Activated CD8-positive, alpha-beta T cell treated with anti-CD3 and anti-CD28 coated beads for 36 hours (primary cell): ENCODE results near the gene SCN1A. TPM values are rescaled to one million over a fixed set of nuclear protein-coding genes. Genes with fewer than 3 reads are reported as not detected.
"Not testable (repeated sequence)": the region's sequence is repeated elsewhere in the genome, so short reads cannot be mapped to it uniquely, and the experiment has no call there.

ENCODE experiments used
- ATAC-seq: fragments of 200-7000 bp; cut with Tn5 transposase; one replicate; pipeline ENCODE4 v1.10.0; 2021; ENCODE audit warnings: mild to moderate bottlenecking, moderate library complexity
- CTCF ChIA-PET: fragments of 350-600 bp; sonication (Branson Sonifier 250); formaldehyde crosslinking; loops from one replicate; lab custom pipeline; 2021; ENCODE audit warnings: antibody characterized with exemption; lab: Charles Lee
- POLR2A ChIA-PET: fragments of 350-600 bp; sonication (Branson Sonifier 250); formaldehyde crosslinking; loops from one replicate; lab custom pipeline; 2021; ENCODE audit warnings: antibody characterized with exemption; lab: Charles Lee
- DNase-seq: peaks from one replicate; pipeline ENCODE4 v3.0.0-alpha.2; 2020
- H3K27ac Mint-ChIP-seq: one replicate; pipeline ENCODE4 v1.8.0; 2021; ENCODE audit warnings: mild to moderate bottlenecking, mixed read lengths
- H3K27me3 Mint-ChIP-seq: one replicate; pipeline ENCODE4 v1.8.0; 2021; ENCODE audit warnings: mixed read lengths
- H3K36me3 Mint-ChIP-seq: one replicate; pipeline ENCODE4 v1.8.0; 2021; ENCODE audit warnings: low read depth, mixed read lengths
- H3K4me1 Mint-ChIP-seq: one replicate; pipeline ENCODE4 v1.8.0; 2021; ENCODE audit warnings: low read depth, mixed read lengths
- H3K4me3 Mint-ChIP-seq: one replicate; pipeline ENCODE4 v1.8.0; 2021; ENCODE audit warnings: mild to moderate bottlenecking, moderate library complexity, mixed read lengths
- H3K9me3 Mint-ChIP-seq: one replicate; pipeline ENCODE4 v1.8.0; 2021; ENCODE audit warnings: mixed read lengths
- CTCF ChIP-seq: fragments of 200-600 bp; IDR thresholded peaks from one replicate; pipeline ENCODE4 v1.8.0; 2022; ENCODE audit warnings: antibody characterized with exemption, mild to moderate bottlenecking
- intact Hi-C: fragments of 100-400 bp; cut with micrococcal nuclease; formaldehyde crosslinking; loops from one replicate; pipeline ENCODE4 v1.10.0; 2022
- total RNA-seq, 2 experiments: library from RNA; stranded (reverse); gene quantifications; one replicate each; pipeline ENCODE4 v1.2.3, GENCODE V29; 2021

Gene SCN1A
- total RNA-seq, 2 experiments from 2014 or later, result not detected

- intact Hi-C loops, result no loop called here
- peaks cover 1% of the 10 kb centered on the region for H3K27me3 Mint-ChIP-seq
- H3K4me1 Mint-ChIP-seq, result no peaks in the 10 kb centered on the region
- H3K9me3 Mint-ChIP-seq, result no peaks in the 10 kb centered on the region
- DNase-seq, result no peak
- no peak overlapping the region for H3K4me3 Mint-ChIP-seq
- no peak for ATAC-seq
- ChIA-PET POLR2A (no interaction called here), CTCF (no interaction called here)
- no peak for TF ChIP-seq CTCF
- no peaks in the 10 kb centered on the region for H3K36me3 Mint-ChIP-seq
- no peak overlapping the region for H3K27ac Mint-ChIP-seq
Observed at GRCh38 chr2:166115589-166115988, 12.2 kb downstream of the SCN1A start.

- CTCF ChIA-PET, result interaction anchor here (1.3 to 1.4 kb wide), 2 partner anchors 16 to 55 kb away, joined by 3 to 5 read pairs; no protein-coding TSS in a partner anchor
- H3K4me1 Mint-ChIP-seq, result no peaks in the 10 kb centered on the region
- intact Hi-C loops, result no loop called here
- no peak overlapping the region for H3K4me3 Mint-ChIP-seq
- no peak overlapping the region for H3K27ac Mint-ChIP-seq
- ATAC-seq, result peak; percentile 69
- H3K36me3 Mint-ChIP-seq, result no peaks in the 10 kb centered on the region
- no peak for TF ChIP-seq CTCF
- H3K27me3 Mint-ChIP-seq, result no peaks in the 10 kb centered on the region
- DNase-seq, result no peak
- H3K9me3 Mint-ChIP-seq, result no peaks in the 10 kb centered on the region
- POLR2A ChIA-PET, result interaction anchor here (0.6 kb wide), 1 partner anchor 256 kb away, joined by 3 read pairs; no protein-coding TSS in a partner anchor
Observed at GRCh38 chr2:166112193-166112605, 15.6 kb downstream of the SCN1A start.

GRCh38 chr2:166106431-166107015 lies 21.3 kb downstream of the SCN1A start:
- intact Hi-C loops, result no loop called here
- no peaks in the 10 kb centered on the region for H3K4me1 Mint-ChIP-seq
- CTCF ChIA-PET, result interaction anchor here (0.7 to 1.3 kb wide), 3 partner anchors 9 to 151 kb away, joined by 3 to 4 read pairs (median 4); no protein-coding TSS in a partner anchor
- H3K27me3 Mint-ChIP-seq, result no peaks in the 10 kb centered on the region
- POLR2A ChIA-PET, result no interaction called here
- ATAC-seq, result no peak
- no peak for TF ChIP-seq CTCF
- H3K27ac Mint-ChIP-seq, result no peak overlapping the region
- peaks cover 3% of the 10 kb centered on the region for H3K9me3 Mint-ChIP-seq
- DNase-seq, result no peak
- H3K36me3 Mint-ChIP-seq, result no peaks in the 10 kb centered on the region
- H3K4me3 Mint-ChIP-seq, result no peak overlapping the region

- no peaks in the 10 kb centered on the region for H3K27me3 Mint-ChIP-seq
- H3K4me1 Mint-ChIP-seq, result no peaks in the 10 kb centered on the region
- no peak for TF ChIP-seq CTCF
Observed at GRCh38 chr2:166104773-166105172, 23.0 kb downstream of the SCN1A start.

GRCh38 chr2:166104084-166104483 lies 23.7 kb downstream of the SCN1A start:
- no peak for DNase-seq
- H3K4me1 Mint-ChIP-seq, result no peaks in the 10 kb centered on the region
- H3K9me3 Mint-ChIP-seq, result peaks cover 5% of the 10 kb centered on the region
- ChIA-PET POLR2A (no interaction called here), CTCF (no interaction called here)
- no peaks in the 10 kb centered on the region for H3K27me3 Mint-ChIP-seq
- H3K36me3 Mint-ChIP-seq, result no peaks in the 10 kb centered on the region
- H3K4me3 Mint-ChIP-seq, result no peak overlapping the region
- no peak for TF ChIP-seq CTCF
- no peak overlapping the region for H3K27ac Mint-ChIP-seq
- ATAC-seq, result no peak
- intact Hi-C loops, result no loop called here

More at GRCh38 chr2:166104773-166105172, 23.0 kb downstream of the SCN1A start:
- CTCF ChIA-PET, result no interaction called here
- DNase-seq, result no peak
- POLR2A ChIA-PET, result no interaction called here
- intact Hi-C loops, result no loop called here
- no peaks in the 10 kb centered on the region for H3K36me3 Mint-ChIP-seq
- no peak for ATAC-seq
- H3K27ac Mint-ChIP-seq, result no peak overlapping the region
- peaks cover 5% of the 10 kb centered on the region for H3K9me3 Mint-ChIP-seq
- no peak overlapping the region for H3K4me3 Mint-ChIP-seq

- H3K4me1 Mint-ChIP-seq, CTCF ChIA-PET, H3K27me3 Mint-ChIP-seq, POLR2A ChIA-PET, intact Hi-C loops, H3K4me3 Mint-ChIP-seq, H3K27ac Mint-ChIP-seq, H3K9me3 Mint-ChIP-seq, ATAC-seq, H3K36me3 Mint-ChIP-seq, DNase-seq: not testable (repeated sequence)
Observed at GRCh38 chr2:166103277-166103676, 24.5 kb downstream of the SCN1A start.
